Epidermal melanocyte (primary cell): ENCODE results near the gene LRMDA.
"Not testable (repeated sequence)": the region's sequence is repeated elsewhere in the genome, so short reads cannot be mapped to it uniquely, and the experiment has no call there.

ENCODE experiments used
- DNase-seq: peaks from one replicate; pipeline ENCODE4 v3.0.0; 2011; ENCODE audit warnings: low spot score; ENCODE audit not compliant: insufficient read length

The LRMDA gene

GRCh38 chr10:75575940-75576339, 144.5 kb downstream of the LRMDA start:
- DNase-seq, result no peak

GRCh38 chr10:75582102-75582501, 150.7 kb downstream of the LRMDA start:
- no peak for DNase-seq

- DNase-seq, result no peak
These were observed 153.9 kb downstream of the LRMDA start for GRCh38 chr10:75585294-75585693.

GRCh38 chr10:75586814-75587213, 155.4 kb downstream of the LRMDA start:
- no peak for DNase-seq

- no peak for DNase-seq
These were observed 156.6 kb downstream of the LRMDA start for GRCh38 chr10:75588031-75588430.

GRCh38 chr10:75589895-75590654, 158.7 kb downstream of the LRMDA start:
- DNase-seq, result no peak

- DNase-seq, result no peak
These were observed 160.8 kb downstream of the LRMDA start for GRCh38 chr10:75592151-75592787.

GRCh38 chr10:75592791-75593643, 161.6 kb downstream of the LRMDA start:
- no peak for DNase-seq

GRCh38 chr10:75593692-75594556, 162.5 kb downstream of the LRMDA start:
- DNase-seq, result no peak

GRCh38 chr10:75596930-75597620, 165.7 kb downstream of the LRMDA start:
- DNase-seq, result no peak

- no peak for DNase-seq
These were observed 166.5 kb downstream of the LRMDA start for GRCh38 chr10:75597773-75598440.

- DNase-seq, result no peak
These were observed 167.6 kb downstream of the LRMDA start for GRCh38 chr10:75598998-75599397.

- no peak for DNase-seq
These were observed 168.6 kb downstream of the LRMDA start for GRCh38 chr10:75599875-75600648.

- no peak for DNase-seq
These were observed 169.4 kb downstream of the LRMDA start for GRCh38 chr10:75600833-75601232.

- DNase-seq, result no peak
These were observed 170.9 kb downstream of the LRMDA start for GRCh38 chr10:75602341-75602740.

GRCh38 chr10:75605096-75605495, 173.7 kb downstream of the LRMDA start:
- no peak for DNase-seq

- DNase-seq, result not testable (repeated sequence)
These were observed 174.4 kb downstream of the LRMDA start for GRCh38 chr10:75605795-75606194.

GRCh38 chr10:75606203-75606779, 174.9 kb downstream of the LRMDA start:
- DNase-seq, result no peak

- DNase-seq, result no peak
These were observed 176.2 kb downstream of the LRMDA start for GRCh38 chr10:75607576-75607975.
